ENCODE results near the gene MEF2C. TPM values are rescaled to one million over a fixed set of nuclear protein-coding genes. Genes with fewer than 3 reads are reported as not detected.

MEF2C gene
- polyA plus RNA-seq, 1 donor from 2014 or later: 30.2 TPM

DNA sequence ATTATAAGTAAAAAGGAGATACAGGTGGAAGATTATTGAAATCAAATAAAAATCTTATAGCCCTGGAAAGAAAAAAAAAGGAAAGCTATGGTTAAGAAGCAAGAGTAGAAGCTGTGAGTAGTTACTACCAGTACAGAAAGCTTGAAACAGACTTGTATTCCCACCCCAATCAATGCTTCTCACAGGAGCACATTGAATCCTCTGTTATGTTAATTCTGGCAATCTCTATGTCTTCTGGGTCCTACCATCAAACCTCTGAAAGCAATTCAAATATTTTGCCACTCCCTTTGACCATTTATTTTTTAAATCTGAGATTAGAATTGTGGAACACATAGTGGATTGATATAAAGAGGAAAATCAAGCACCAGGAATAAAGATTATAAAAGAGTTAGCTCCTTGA lies 186.5 kb downstream of the MEF2C start (continued):
- TF ChIP-seq SMC3 (conservative IDR thresholded peaks at IDR 0.05; ENCODE audit: poor library complexity) (no peak), MXI1 (conservative IDR thresholded peaks at IDR 0.05; ENCODE audit: poor library complexity, severe bottlenecking) (no peak)

DNA sequence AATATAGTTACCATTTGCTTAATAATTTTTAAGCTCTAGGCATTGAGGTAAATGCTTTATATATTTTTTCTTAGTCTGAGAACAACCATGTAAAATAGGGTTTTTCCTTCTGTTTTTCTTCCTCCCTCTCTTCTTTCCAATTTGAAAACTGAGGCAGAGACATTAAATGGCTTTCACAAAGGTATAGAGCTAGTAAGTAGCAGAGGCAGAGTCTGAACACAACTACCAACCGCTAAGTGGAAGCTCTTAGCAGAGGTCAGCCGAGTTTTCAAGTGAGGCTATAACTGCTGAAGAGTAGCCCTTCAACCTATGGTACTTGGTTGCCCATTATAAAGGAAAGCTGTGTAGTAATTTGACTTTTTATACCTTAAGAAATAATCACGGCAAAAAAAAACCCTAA lies 187.1 kb downstream of the MEF2C start:
- no peaks in the 10 kb centered on the region for H3K36me3 ChIP-seq (ENCODE audit: insufficient read depth, low read length)
- no peak overlapping the region for H3K4me2 ChIP-seq (ENCODE audit: low read length)
- peaks cover under 1% of the 10 kb centered on the region for H3F3A ChIP-seq (ENCODE audit: insufficient read depth, low read length, poor library complexity, severe bottlenecking)
- no peak overlapping the region for H3K4me3 ChIP-seq (ENCODE audit: low read length)
- no peak overlapping the region for H3K9ac ChIP-seq (ENCODE audit: low read length)
- H2AFZ ChIP-seq (ENCODE audit: low read depth, low read length): no peak overlapping the region
- H4K20me1 ChIP-seq (ENCODE audit: insufficient read depth): no peaks in the 10 kb centered on the region
- H3K9me2 ChIP-seq (ENCODE audit: insufficient read depth, low read length): no peaks in the 10 kb centered on the region
- peaks cover 57% of the 10 kb centered on the region for H3K27me3 ChIP-seq (ENCODE audit: insufficient read depth, low read depth, low read length)
- peaks cover 2% of the 10 kb centered on the region for H3K79me2 ChIP-seq (replicated peaks; ENCODE audit: insufficient read depth, low read length)
- TF ChIP-seq, protein P1, sequence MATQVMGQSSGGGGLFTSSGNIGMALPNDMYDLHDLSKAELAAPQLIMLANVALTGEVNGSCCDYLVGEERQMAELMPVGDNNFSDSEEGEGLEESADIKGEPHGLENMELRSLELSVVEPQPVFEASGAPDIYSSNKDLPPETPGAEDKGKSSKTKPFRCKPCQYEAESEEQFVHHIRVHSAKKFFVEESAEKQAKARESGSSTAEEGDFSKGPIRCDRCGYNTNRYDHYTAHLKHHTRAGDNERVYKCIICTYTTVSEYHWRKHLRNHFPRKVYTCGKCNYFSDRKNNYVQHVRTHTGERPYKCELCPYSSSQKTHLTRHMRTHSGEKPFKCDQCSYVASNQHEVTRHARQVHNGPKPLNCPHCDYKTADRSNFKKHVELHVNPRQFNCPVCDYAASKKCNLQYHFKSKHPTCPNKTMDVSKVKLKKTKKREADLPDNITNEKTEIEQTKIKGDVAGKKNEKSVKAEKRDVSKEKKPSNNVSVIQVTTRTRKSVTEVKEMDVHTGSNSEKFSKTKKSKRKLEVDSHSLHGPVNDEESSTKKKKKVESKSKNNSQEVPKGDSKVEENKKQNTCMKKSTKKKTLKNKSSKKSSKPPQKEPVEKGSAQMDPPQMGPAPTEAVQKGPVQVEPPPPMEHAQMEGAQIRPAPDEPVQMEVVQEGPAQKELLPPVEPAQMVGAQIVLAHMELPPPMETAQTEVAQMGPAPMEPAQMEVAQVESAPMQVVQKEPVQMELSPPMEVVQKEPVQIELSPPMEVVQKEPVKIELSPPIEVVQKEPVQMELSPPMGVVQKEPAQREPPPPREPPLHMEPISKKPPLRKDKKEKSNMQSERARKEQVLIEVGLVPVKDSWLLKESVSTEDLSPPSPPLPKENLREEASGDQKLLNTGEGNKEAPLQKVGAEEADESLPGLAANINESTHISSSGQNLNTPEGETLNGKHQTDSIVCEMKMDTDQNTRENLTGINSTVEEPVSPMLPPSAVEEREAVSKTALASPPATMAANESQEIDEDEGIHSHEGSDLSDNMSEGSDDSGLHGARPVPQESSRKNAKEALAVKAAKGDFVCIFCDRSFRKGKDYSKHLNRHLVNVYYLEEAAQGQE (IDR thresholded peaks at IDR 0.05; ENCODE audit: borderline replicate concordance): no peak
- TF ChIP-seq EP300 (conservative IDR thresholded peaks at IDR 0.05; ENCODE audit: poor library complexity, severe bottlenecking): no peak
- H3K27ac ChIP-seq (ENCODE audit: low read length): no peak overlapping the region
- no peaks in the 10 kb centered on the region for H3K9me3 ChIP-seq (ENCODE audit: low read length)

DNA sequence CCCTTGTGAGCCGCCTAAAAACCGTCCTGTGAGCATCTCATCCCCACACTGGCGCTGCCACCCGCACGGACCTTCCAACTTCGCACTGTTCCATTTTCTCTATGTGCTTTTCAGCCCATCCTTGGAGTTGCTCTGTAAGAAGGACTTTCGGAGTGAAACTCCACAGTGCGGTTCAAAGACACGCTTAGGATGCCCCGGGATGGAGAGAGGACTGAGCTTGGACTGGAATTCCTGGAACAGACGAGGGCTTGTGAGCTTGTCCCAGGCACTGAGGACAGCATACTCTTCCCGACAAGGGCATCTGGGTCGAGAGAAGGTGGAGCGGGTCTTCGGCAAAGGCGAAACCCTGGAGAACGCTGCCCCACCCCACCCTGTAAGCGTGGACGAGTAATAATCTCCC lies 187.8 kb downstream of the MEF2C start:
- H3K4me3 ChIP-seq (ENCODE audit: low read length): no peak overlapping the region
- H3K9ac ChIP-seq (ENCODE audit: low read length): no peak overlapping the region
- H3K36me3 ChIP-seq (ENCODE audit: insufficient read depth, low read length): no peaks in the 10 kb centered on the region
- H2AFZ ChIP-seq (ENCODE audit: low read depth, low read length): no peak overlapping the region
- peaks cover 64% of the 10 kb centered on the region for H3K27me3 ChIP-seq (ENCODE audit: insufficient read depth, low read depth, low read length)
- H3K9me2 ChIP-seq (ENCODE audit: insufficient read depth, low read length): no peaks in the 10 kb centered on the region
- no peak overlapping the region for H3K4me2 ChIP-seq (ENCODE audit: low read length)
- H3F3A ChIP-seq (ENCODE audit: insufficient read depth, low read length, poor library complexity, severe bottlenecking): peaks cover 5% of the 10 kb centered on the region
- H3K79me2 ChIP-seq (replicated peaks; ENCODE audit: insufficient read depth, low read length): peaks cover 9% of the 10 kb centered on the region
- no peak for TF ChIP-seq MXI1 (conservative IDR thresholded peaks at IDR 0.05; ENCODE audit: poor library complexity, severe bottlenecking)
- TF ChIP-seq, protein P2, sequence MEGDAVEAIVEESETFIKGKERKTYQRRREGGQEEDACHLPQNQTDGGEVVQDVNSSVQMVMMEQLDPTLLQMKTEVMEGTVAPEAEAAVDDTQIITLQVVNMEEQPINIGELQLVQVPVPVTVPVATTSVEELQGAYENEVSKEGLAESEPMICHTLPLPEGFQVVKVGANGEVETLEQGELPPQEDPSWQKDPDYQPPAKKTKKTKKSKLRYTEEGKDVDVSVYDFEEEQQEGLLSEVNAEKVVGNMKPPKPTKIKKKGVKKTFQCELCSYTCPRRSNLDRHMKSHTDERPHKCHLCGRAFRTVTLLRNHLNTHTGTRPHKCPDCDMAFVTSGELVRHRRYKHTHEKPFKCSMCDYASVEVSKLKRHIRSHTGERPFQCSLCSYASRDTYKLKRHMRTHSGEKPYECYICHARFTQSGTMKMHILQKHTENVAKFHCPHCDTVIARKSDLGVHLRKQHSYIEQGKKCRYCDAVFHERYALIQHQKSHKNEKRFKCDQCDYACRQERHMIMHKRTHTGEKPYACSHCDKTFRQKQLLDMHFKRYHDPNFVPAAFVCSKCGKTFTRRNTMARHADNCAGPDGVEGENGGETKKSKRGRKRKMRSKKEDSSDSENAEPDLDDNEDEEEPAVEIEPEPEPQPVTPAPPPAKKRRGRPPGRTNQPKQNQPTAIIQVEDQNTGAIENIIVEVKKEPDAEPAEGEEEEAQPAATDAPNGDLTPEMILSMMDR (IDR thresholded peaks at IDR 0.05; ENCODE audit: poor library complexity, severe bottlenecking): no peak
- TF ChIP-seq EP300 (conservative IDR thresholded peaks at IDR 0.05; ENCODE audit: poor library complexity, severe bottlenecking): no peak
- no peak for TF ChIP-seq EZH2 (IDR thresholded peaks at IDR 0.05; ENCODE audit: borderline replicate concordance, insufficient read depth, low read length, poor library complexity, severe bottlenecking)
- no peak for TF ChIP-seq POLR2AphosphoS5 (IDR thresholded peaks at IDR 0.05)
- TF ChIP-seq, protein P1 (IDR thresholded peaks at IDR 0.05; ENCODE audit: borderline replicate concordance): no peak
- no peak for TF ChIP-seq RAD21 (conservative IDR thresholded peaks at IDR 0.05)
- no peak for TF ChIP-seq SMC3 (conservative IDR thresholded peaks at IDR 0.05; ENCODE audit: poor library complexity)
- TF ChIP-seq TAF1 (IDR thresholded peaks at IDR 0.05; ENCODE audit: low read depth): no peak
- no peaks in the 10 kb centered on the region for H4K20me1 ChIP-seq (ENCODE audit: insufficient read depth)
- no peak overlapping the region for H3K27ac ChIP-seq (ENCODE audit: low read length)
- H3K9me3 ChIP-seq (ENCODE audit: low read length): no peaks in the 10 kb centered on the region
